ENCODE measurements around the gene CERCAM.

GRCh38 chr9:128385496-128386460, 34.9 kb upstream of the CERCAM start:
- TF ChIP-seq MXI1 (IDR thresholded peaks at IDR 0.05; ENCODE audit: borderline replicate concordance, low read depth, low read length), result no peak
- no peak for TF ChIP-seq CTCF (conservative IDR thresholded peaks at IDR 0.05; ENCODE audit: low read depth, low read length)
- TF ChIP-seq RAD21 (IDR thresholded peaks at IDR 0.05; ENCODE audit: low read length), result no peak

Data from IMR-90 (cell line).